Measurements from ENCODE around the gene CHD9. TPM values are rescaled to one million over a fixed set of nuclear protein-coding genes. Genes with fewer than 3 reads are reported as not detected.

Gene CHD9
- total and polyA plus RNA-seq, 9 of the 15 experiments (the other 6 are each of a cell fraction or from before 2014, with no cell fraction given) = 29.0 to 69.3 (median 40.6) TPM

GRCh38 chr16:53065461-53066061 lies 10.8 kb downstream of the CHD9 start (continued):
- TF ChIP-seq HMGXB4 (CRISPR knock-in tag; IDR thresholded peaks at IDR 0.05) (no peak), HINFP (tag; conservative IDR thresholded peaks at IDR 0.05; ENCODE audit: low read depth) (no peak), BRD4 (IDR thresholded peaks at IDR 0.05) (no peak), ZBTB2 (IDR thresholded peaks at IDR 0.05) (no peak), NCOR1 (IDR thresholded peaks at IDR 0.05) (peak; percentile 43), ZNF316 (IDR thresholded peaks at IDR 0.05) (no peak), NR3C1 (CRISPR knock-in tag; IDR thresholded peaks at IDR 0.05) (no peak), NRF1 (conservative IDR thresholded peaks at IDR 0.05 in 1 of 2, IDR thresholded peaks at IDR 0.05 in 1 of 2) (no peak)
